GM19455 (cell line): ENCODE results near the gene ACOX2.
A peak's percentile ranks its signal among the peaks of the same experiment; 100 is the strongest.

Experiments
- ATAC-seq: cut with Tn5 transposase; IDR thresholded peaks from one replicate; pipeline ENCODE4 v1.9.1; 2021; ENCODE audit not compliant: unreplicated experiment

Gene ACOX2

GRCh38 chr3:58514405-58514804 lies 22.6 kb downstream of the ACOX2 start:
- ATAC-seq = no peak

- no peak for ATAC-seq
Measured at GRCh38 chr3:58508437-58508836, 28.6 kb downstream of the ACOX2 start.

GRCh38 chr3:58507356-58508078 lies 29.5 kb downstream of the ACOX2 start:
- ATAC-seq = no peak

- no peak for ATAC-seq
Measured at GRCh38 chr3:58502872-58503271, 34.1 kb downstream of the ACOX2 start.

GRCh38 chr3:58497097-58497496 lies 39.9 kb downstream of the ACOX2 start:
- ATAC-seq = no peak

- no peak for ATAC-seq
Measured at GRCh38 chr3:58496206-58496857, 40.7 kb downstream of the ACOX2 start.

GRCh38 chr3:58495101-58495500 lies 41.9 kb downstream of the ACOX2 start:
- ATAC-seq = no peak

GRCh38 chr3:58494107-58494506 lies 42.9 kb downstream of the ACOX2 start:
- no peak for ATAC-seq

GRCh38 chr3:58492494-58492905 lies 44.5 kb downstream of the ACOX2 start:
- ATAC-seq = peak; percentile 16

GRCh38 chr3:58491506-58492402 lies 45.2 kb downstream of the ACOX2 start, which contains the start of gene KCTD6:
TSS of gene KCTD6 (plus strand) at chr3:58492096. CDS start at chr3:58498756, 6,660 bp downstream.
- ATAC-seq = peak; percentile 92

- no peak for ATAC-seq
Measured at GRCh38 chr3:58490860-58491501, 46.0 kb downstream of the ACOX2 start.

GRCh38 chr3:58488967-58489366 lies 48.0 kb downstream of the ACOX2 start:
- no peak for ATAC-seq

GRCh38 chr3:58487140-58487886 lies 49.7 kb downstream of the ACOX2 start:
- no peak for ATAC-seq

GRCh38 chr3:58485801-58486435 lies 51.1 kb downstream of the ACOX2 start:
- no peak for ATAC-seq

GRCh38 chr3:58484722-58485069 lies 52.3 kb downstream of the ACOX2 start:
- ATAC-seq = no peak

- no peak for ATAC-seq
Measured at GRCh38 chr3:58484045-58484721, 52.8 kb downstream of the ACOX2 start.

- no peak for ATAC-seq
Measured at GRCh38 chr3:58482917-58483636, 53.9 kb downstream of the ACOX2 start.

GRCh38 chr3:58480309-58480708 lies 56.7 kb downstream of the ACOX2 start:
- ATAC-seq = no peak

GRCh38 chr3:58478781-58479180 lies 58.2 kb downstream of the ACOX2 start:
- ATAC-seq = no peak
